ENCODE results near the gene SETD5. TPM values are rescaled to one million over a fixed set of nuclear protein-coding genes. Genes with fewer than 3 reads are reported as not detected.

The SETD5 gene
- total and polyA plus RNA-seq, 2 donors (not counting 3 experiments of a cell fraction or from before 2014, with no cell fraction given): 48.2 to 149 TPM

GRCh38 chr3:9406856-9407626 is 9.6 kb downstream of the SETD5 start:
- Histone ChIP-seq H3K4me3 (replicated peaks in 1 of 3; ENCODE audit: insufficient read depth in 1 of 3, low read depth in 1 of 3, low read length in 3 of 3) (no peak overlapping the region), H4K20me1 (replicated peaks; ENCODE audit: control insufficient read depth, extremely low read depth, insufficient read depth, low read length) (peaks cover 60% of the 10 kb centered on the region), H3K9ac (replicated peaks; ENCODE audit: extremely low read depth, insufficient read depth, low read length) (no peak overlapping the region), H3K27ac (ENCODE audit: insufficient read depth, low read depth, low read length) (no peak overlapping the region), H2AFZ (ENCODE audit: low read depth, low read length) (no peak overlapping the region), H3K4me2 (ENCODE audit: insufficient read depth, low read length) (no peak overlapping the region), H3K9me3 (replicated peaks; ENCODE audit: control insufficient read depth, insufficient read depth, low read length) (no peaks in the 10 kb centered on the region), H3K27me3 (ENCODE audit: control insufficient read depth in 2 of 2, insufficient read depth in 2 of 2, low read length in 2 of 2) (no peaks in the 10 kb centered on the region), H3K36me3 (ENCODE audit: control insufficient read depth in 2 of 2, extremely low read depth in 1 of 2, insufficient read depth in 2 of 2, low read length in 2 of 2) (no peaks in the 10 kb centered on the region), H3K4me1 (ENCODE audit: control insufficient read depth, extremely low read depth, insufficient read depth, low read length) (peaks cover 24% of the 10 kb centered on the region), H3K79me2 (ENCODE audit: control insufficient read depth, insufficient read depth, low read length) (peaks cover 100% of the 10 kb centered on the region), H3K9me1 (replicated peaks; ENCODE audit: control insufficient read depth, extremely low read depth, insufficient read depth, low read length) (no peaks in the 10 kb centered on the region)
- BruUV-seq (replicated peaks): no TSS peak
- intact Hi-C loops (cut with micrococcal nuclease): no loop called here
- FAIRE-seq (no peak), DNase-seq (ENCODE audit: low read depth, low spot score) (no peak)
- dilution Hi-C loops (cut with MboI; ENCODE audit: extremely low pct_ligation_motif_present, low sequenced_read_pairs): no loop called here
- POLR2A ChIA-PET: interaction anchor here (0.9 kb wide), 1 partner anchor 10 kb away, joined by 4 read pairs; the partner anchor contains the start of gene SETD5
- TF ChIP-seq EZH2 (IDR thresholded peaks at IDR 0.05; ENCODE audit: borderline replicate concordance, low read depth, low read length, severe bottlenecking): no peak
- CTCF ChIA-PET: interaction anchor here (1.4 kb wide), 1 partner anchor 16 kb away, joined by 3 read pairs; no protein-coding TSS in a partner anchor

- Histone ChIP-seq H3K4me1 (ENCODE audit: control insufficient read depth, extremely low read depth, insufficient read depth, low read length) (peaks cover 14% of the 10 kb centered on the region), H3K79me2 (ENCODE audit: control insufficient read depth, insufficient read depth, low read length) (peaks cover 100% of the 10 kb centered on the region), H4K20me1 (replicated peaks; ENCODE audit: control insufficient read depth, extremely low read depth, insufficient read depth, low read length) (peaks cover 54% of the 10 kb centered on the region), H3K36me3 (ENCODE audit: control insufficient read depth in 2 of 2, extremely low read depth in 1 of 2, insufficient read depth in 2 of 2, low read length in 2 of 2) (no peaks in the 10 kb centered on the region), H3K27ac (ENCODE audit: insufficient read depth, low read depth, low read length) (no peak overlapping the region), H3K9me1 (replicated peaks; ENCODE audit: control insufficient read depth, extremely low read depth, insufficient read depth, low read length) (no peaks in the 10 kb centered on the region), H3K4me2 (ENCODE audit: insufficient read depth, low read length) (no peak overlapping the region), H2AFZ (ENCODE audit: low read depth, low read length) (no peak overlapping the region), H3K9me3 (replicated peaks; ENCODE audit: control insufficient read depth, insufficient read depth, low read length) (no peaks in the 10 kb centered on the region), H3K27me3 (ENCODE audit: control insufficient read depth in 2 of 2, insufficient read depth in 2 of 2, low read length in 2 of 2) (no peaks in the 10 kb centered on the region), H3K4me3 (replicated peaks in 1 of 3; ENCODE audit: insufficient read depth in 1 of 3, low read depth in 1 of 3, low read length in 3 of 3) (no peak overlapping the region), H3K9ac (replicated peaks; ENCODE audit: extremely low read depth, insufficient read depth, low read length) (no peak overlapping the region)
- intact Hi-C loops (cut with micrococcal nuclease): no loop called here
- BruUV-seq (replicated peaks): no TSS peak
- dilution Hi-C loops (cut with MboI; ENCODE audit: extremely low pct_ligation_motif_present, low sequenced_read_pairs): no loop called here
- CTCF ChIA-PET: interaction anchor here (1.2 to 1.6 kb wide), 4 partner anchors 8 to 15 kb away, joined by 3 to 4 read pairs (median 4); no protein-coding TSS in a partner anchor
- FAIRE-seq (no peak), DNase-seq (ENCODE audit: low read depth, low spot score) (no peak)
- TF ChIP-seq MYC (IDR thresholded peaks at IDR 0.05; ENCODE audit: low read depth, low read length) (no peak), CTCF (IDR thresholded peaks at IDR 0.05; ENCODE audit: extremely low read depth in 1 of 2, insufficient read depth in 1 of 2, low read depth in 1 of 2, low read length in 2 of 2) (no peak), GATA2 (IDR thresholded peaks at IDR 0.05; ENCODE audit: insufficient read depth, insufficient read length, low read depth, low read length) (no peak), POLR2A (IDR thresholded peaks at IDR 0.05; ENCODE audit: low read depth, low read length) (no peak), EZH2 (IDR thresholded peaks at IDR 0.05; ENCODE audit: borderline replicate concordance, low read depth, low read length, severe bottlenecking) (no peak), POLR2AphosphoS5 (IDR thresholded peaks at IDR 0.05; ENCODE audit: insufficient read depth, low read depth, low read length) (no peak), FOS (IDR thresholded peaks at IDR 0.05; ENCODE audit: borderline replicate concordance, insufficient read depth, low read length) (no peak), JUN (IDR thresholded peaks at IDR 0.05; ENCODE audit: borderline replicate concordance, insufficient read depth, insufficient read length, low read depth) (no peak)
- POLR2A ChIA-PET: interaction anchor here (0.9 kb wide), 1 partner anchor 11 kb away, joined by 4 read pairs; the partner anchor contains the start of gene SETD5
These were observed 10.6 kb downstream of the SETD5 start for GRCh38 chr3:9408061-9408460.

All from endothelial cell of umbilical vein (primary cell).